HepG2 (cell line): Measurements from ENCODE around the gene EBF4. TPM values are rescaled to one million over a fixed set of nuclear protein-coding genes. Genes with fewer than 3 reads are reported as not detected.

Experiments
- BCL3 ChIP-seq: sonication (generic); formaldehyde crosslinking; IDR thresholded peaks from 2 replicates; pipeline ENCODE4 v1.5.1; 2020; ENCODE audit warnings: mild to moderate bottlenecking, missing genetic modification reagents, moderate library complexity
- CENPX ChIP-seq: sonication (generic); formaldehyde crosslinking; IDR thresholded peaks from 2 replicates; pipeline ENCODE4 v1.9.0; 2021; ENCODE audit warnings: mild to moderate bottlenecking, missing genetic modification reagents, moderate library complexity
- CSRNP2 ChIP-seq: sonication (generic); formaldehyde crosslinking; conservative IDR thresholded peaks from 2 replicates; pipeline ENCODE4 v1.8.0; 2022; ENCODE audit warnings: low read depth, missing genetic modification reagents
- DRAP1 ChIP-seq: IDR thresholded peaks from 2 replicates; pipeline ENCODE4 v1.6.1; 2016; ENCODE audit warnings: missing genetic modification reagents, missing compliant biosample characterization
- IRF1 ChIP-seq: sonication (generic); formaldehyde crosslinking; IDR thresholded peaks from 2 replicates; pipeline ENCODE4 v1.4.0; 2020; ENCODE audit warnings: low read depth, mild to moderate bottlenecking, missing genetic modification reagents
- KDM1A ChIP-seq: IDR thresholded peaks from 2 replicates; pipeline ENCODE4 v1.6.1; 2016; ENCODE audit warnings: missing compliant biosample characterization
- POGK ChIP-seq: sonication (generic); formaldehyde crosslinking; conservative IDR thresholded peaks from 2 replicates; pipeline ENCODE4 v1.8.0; 2022; ENCODE audit warnings: mild to moderate bottlenecking, moderate library complexity, missing genetic modification reagents
- RNF219 ChIP-seq: sonication (generic); formaldehyde crosslinking; IDR thresholded peaks from 2 replicates; pipeline ENCODE4 v1.5.0; 2020; ENCODE audit warnings: mild to moderate bottlenecking, missing genetic modification reagents
- ZBTB46 ChIP-seq: sonication (generic); formaldehyde crosslinking; IDR thresholded peaks from 2 replicates; pipeline ENCODE4 v1.4.0; 2020; ENCODE audit warnings: mild to moderate bottlenecking, missing genetic modification reagents, borderline replicate concordance
- ZNF276 ChIP-seq: sonication (generic); formaldehyde crosslinking; IDR thresholded peaks from 2 replicates; pipeline ENCODE4 v1.4.0; 2020; ENCODE audit warnings: mild to moderate bottlenecking, low read depth, missing genetic modification reagents
- ZNF570 ChIP-seq: sonication (generic); formaldehyde crosslinking; IDR thresholded peaks from 2 replicates; pipeline ENCODE4 v1.4.0; 2020; ENCODE audit warnings: mild to moderate bottlenecking, missing genetic modification reagents, borderline replicate concordance
- ZNF644 ChIP-seq: IDR thresholded peaks from 2 replicates; pipeline ENCODE4 v1.6.1; 2016; ENCODE audit warnings: low read depth
- ZNF747 ChIP-seq: sonication (generic); formaldehyde crosslinking; IDR thresholded peaks from 2 replicates; pipeline ENCODE4 v1.8.1; 2023; ENCODE audit warnings: missing genetic modification reagents, mild to moderate bottlenecking, borderline replicate concordance
- ZNF792 ChIP-seq: IDR thresholded peaks from 2 replicates; pipeline ENCODE4 v1.6.1; 2016
- polyA plus RNA-seq, 8 experiments: library from polyadenylated mRNA; depleted of rRNA in 3 of 8; stranded (reverse) in 7 of 8; unstranded in 1 of 8; fragments of >200 nt; fragmentation: Illumina TruSeq in 4 of 8; extraction: Trizol in 4 of 8; gene quantifications; 2 replicates each; pipeline versions ENCODE4 v1.2.1 to v1.2.3, GENCODE V29; 2011 to 2016; ENCODE audit warnings: low read depth in 4 of 8, missing spikeins in 1 of 8, mixed read lengths in 1 of 8; ENCODE audit not compliant: insufficient read depth in 1 of 8
- total RNA-seq, 5 experiments: library from RNA; depleted of rRNA; stranded (reverse); fragments of >200 nt; fragmentation: Illumina TruSeq; extraction: Trizol; gene quantifications; 2 replicates each; pipeline ENCODE4 v1.2.3, GENCODE V29; 2016; ENCODE audit warnings: low read depth in 1 of 5

EBF4 gene
- total and polyA plus RNA-seq, 2 of the 13 experiments (the other 11 are each of a cell fraction or from before 2014, with no cell fraction given): 0.84 to 2.2 TPM

GRCh38 chr20:2663887-2664719 is 28.5 kb upstream of the EBF4 start, which contains the start of gene IDH3B (continued):
- no peak; the same call in 1 of the 2 replicates for TF ChIP-seq ZBTB46 (CRISPR knock-in tag)
- TF ChIP-seq CENPX (CRISPR knock-in tag): no peak
- TF ChIP-seq ZNF644 (CRISPR knock-in tag): peak; percentile 26; the same call in 1 of the 2 replicates
- peak; percentile 90 for TF ChIP-seq ZNF792 (CRISPR knock-in tag)
- no peak for TF ChIP-seq IRF1 (CRISPR knock-in tag)
- no peak for TF ChIP-seq CSRNP2 (CRISPR knock-in tag)
- no peak for TF ChIP-seq RNF219 (CRISPR knock-in tag)
- TF ChIP-seq DRAP1 (CRISPR knock-in tag): peak; percentile 90
- peak; percentile 97 for TF ChIP-seq POGK (CRISPR knock-in tag)
- peak; percentile 54; the same call in 1 of the 2 replicates for TF ChIP-seq ZNF276
- TF ChIP-seq BCL3: peak; percentile 98
- TF ChIP-seq KDM1A (CRISPR knock-in tag): 0 out of 2 replicates have a peak, but pooled peaks have one; percentile 5
- no peak for TF ChIP-seq ZNF570 (CRISPR knock-in tag)
- TF ChIP-seq ZNF747 (CRISPR knock-in tag): peak; percentile 82
